C4-2B (cell line): ENCODE data around the gene TBX3.

Experiments
- ZFX ChIP-seq: fragments of 450-650 bp; IDR thresholded peaks from 2 replicates; pipeline ENCODE4 v1.6.1; 2017
- TF ChIP-seq, protein P1 (sequence below): fragments of 450-650 bp; conservative IDR thresholded peaks from 2 replicates; pipeline ENCODE4 v1.5.1; 2017; ENCODE audit warnings: mild to moderate bottlenecking

DNA sequence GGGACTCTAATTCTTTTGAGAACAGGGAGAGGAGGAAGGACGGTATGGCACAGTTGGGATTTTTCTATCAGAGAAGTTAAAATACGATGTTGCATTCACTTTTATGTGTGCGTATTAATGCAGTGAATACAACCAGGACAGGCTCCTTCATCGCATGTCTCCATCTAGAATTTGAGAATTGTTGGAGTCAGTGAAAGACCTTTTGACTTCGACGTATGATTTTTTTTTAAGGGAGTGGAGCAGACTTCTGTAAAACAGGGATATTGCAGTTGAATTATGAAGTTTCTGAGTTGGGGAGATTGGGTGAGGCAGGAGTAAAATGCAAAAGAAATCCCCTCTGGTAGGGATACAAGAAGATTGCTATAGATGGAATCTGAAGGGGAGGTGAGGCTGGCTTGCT lies 9.6 kb upstream of the TBX3 start:
- TF ChIP-seq, protein P1, sequence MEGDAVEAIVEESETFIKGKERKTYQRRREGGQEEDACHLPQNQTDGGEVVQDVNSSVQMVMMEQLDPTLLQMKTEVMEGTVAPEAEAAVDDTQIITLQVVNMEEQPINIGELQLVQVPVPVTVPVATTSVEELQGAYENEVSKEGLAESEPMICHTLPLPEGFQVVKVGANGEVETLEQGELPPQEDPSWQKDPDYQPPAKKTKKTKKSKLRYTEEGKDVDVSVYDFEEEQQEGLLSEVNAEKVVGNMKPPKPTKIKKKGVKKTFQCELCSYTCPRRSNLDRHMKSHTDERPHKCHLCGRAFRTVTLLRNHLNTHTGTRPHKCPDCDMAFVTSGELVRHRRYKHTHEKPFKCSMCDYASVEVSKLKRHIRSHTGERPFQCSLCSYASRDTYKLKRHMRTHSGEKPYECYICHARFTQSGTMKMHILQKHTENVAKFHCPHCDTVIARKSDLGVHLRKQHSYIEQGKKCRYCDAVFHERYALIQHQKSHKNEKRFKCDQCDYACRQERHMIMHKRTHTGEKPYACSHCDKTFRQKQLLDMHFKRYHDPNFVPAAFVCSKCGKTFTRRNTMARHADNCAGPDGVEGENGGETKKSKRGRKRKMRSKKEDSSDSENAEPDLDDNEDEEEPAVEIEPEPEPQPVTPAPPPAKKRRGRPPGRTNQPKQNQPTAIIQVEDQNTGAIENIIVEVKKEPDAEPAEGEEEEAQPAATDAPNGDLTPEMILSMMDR = no peak
- TF ChIP-seq ZFX = no peak
